Measurements from ENCODE around the gene MAP3K12. TPM values are rescaled to one million over a fixed set of nuclear protein-coding genes. Genes with fewer than 3 reads are reported as not detected.
"Not testable (repeated sequence)": the region's sequence is repeated elsewhere in the genome, so short reads cannot be mapped to it uniquely, and the experiment has no call there.

The MAP3K12 gene
- total and polyA plus RNA-seq, 5 donors from 2014 or later: 3.8 to 31.5 (median 4.5) TPM

DNA sequence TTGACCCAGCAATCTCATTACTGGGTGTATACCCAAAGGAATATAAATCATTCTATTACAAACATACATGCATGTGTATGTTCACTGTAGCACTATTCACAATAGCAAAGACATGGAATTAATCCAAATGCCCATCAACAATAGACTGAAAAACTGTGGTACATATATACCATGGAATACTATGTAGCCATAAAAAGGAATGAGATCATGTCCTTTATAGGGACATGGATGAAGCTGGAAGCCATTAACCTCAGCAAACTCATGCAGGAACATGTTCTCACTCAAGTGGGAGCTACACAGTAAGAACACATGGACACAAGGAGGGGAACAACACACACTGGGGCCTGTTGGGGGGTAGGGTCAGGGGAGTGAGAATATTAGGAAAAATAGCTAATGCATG is 59.7 kb downstream of the MAP3K12 start:
- not testable (repeated sequence) for H3K27ac ChIP-seq (ENCODE audit: insufficient read depth, low read length, poor library complexity, severe bottlenecking); H3K4me3 ChIP-seq (ENCODE audit: low read depth, low read length); H3K36me3 ChIP-seq (ENCODE audit: control insufficient read depth, insufficient read depth, low read length); ATAC-seq (ENCODE audit: low read depth in 2 of 2); H3K27me3 ChIP-seq (ENCODE audit: control insufficient read depth, insufficient read depth, low read length); DNase-seq; H3K9me3 Mint-ChIP-seq; H3K27ac Mint-ChIP-seq; H3K9me3 ChIP-seq (ENCODE audit: control insufficient read depth in 2 of 2, low read length in 2 of 2); H3K27me3 Mint-ChIP-seq
- peaks cover 0 to 32% (median 21%) of the 10 kb centered on the region in 4 donors for H3K4me1 Mint-ChIP-seq
- H3K4me1 ChIP-seq (ENCODE audit: control insufficient read depth, insufficient read depth, low read length, poor library complexity, severe bottlenecking): peaks cover 28% of the 10 kb centered on the region
- H3K4me3 Mint-ChIP-seq: peak overlapping the region in 2 of 4 donors; percentile 21 to 80
- H3K36me3 Mint-ChIP-seq: peaks cover 16% of the 10 kb centered on the region

- H3K9me3 ChIP-seq (ENCODE audit: control insufficient read depth in 2 of 2, low read length in 2 of 2); H3K4me1 ChIP-seq (ENCODE audit: control insufficient read depth, insufficient read depth, low read length, poor library complexity, severe bottlenecking); H3K27me3 ChIP-seq (ENCODE audit: control insufficient read depth, insufficient read depth, low read length); H3K27ac ChIP-seq (ENCODE audit: insufficient read depth, low read length, poor library complexity, severe bottlenecking); H3K27me3 Mint-ChIP-seq; DNase-seq; H3K36me3 ChIP-seq (ENCODE audit: control insufficient read depth, insufficient read depth, low read length); H3K4me3 Mint-ChIP-seq; H3K4me1 Mint-ChIP-seq; H3K9me3 Mint-ChIP-seq; ATAC-seq (ENCODE audit: low read depth in 2 of 2); H3K4me3 ChIP-seq (ENCODE audit: low read depth, low read length); H3K36me3 Mint-ChIP-seq: not testable (repeated sequence)
- H3K27ac Mint-ChIP-seq: peak overlapping the region in 1 of 3 donors; percentile 9
Observed at GRCh38 chr12:53435326-53435725, 63.9 kb downstream of the MAP3K12 start.

DNA sequence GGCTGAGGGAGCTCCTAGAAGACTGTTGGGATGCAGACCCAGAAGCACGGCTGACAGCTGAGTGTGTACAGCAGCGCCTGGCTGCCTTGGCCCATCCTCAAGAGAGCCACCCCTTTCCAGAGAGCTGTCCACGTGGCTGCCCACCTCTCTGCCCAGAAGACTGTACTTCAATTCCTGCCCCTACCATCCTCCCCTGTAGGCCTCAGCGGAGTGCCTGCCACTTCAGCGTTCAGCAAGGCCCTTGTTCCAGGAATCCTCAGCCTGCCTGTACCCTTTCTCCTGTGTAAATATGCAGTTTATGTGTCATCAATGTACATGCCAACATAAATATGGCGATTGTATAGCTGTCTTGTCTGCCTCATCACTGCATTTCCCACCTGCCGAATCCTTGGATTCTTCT is 68.1 kb downstream of the MAP3K12 start:
- Mint-ChIP-seq H3K27ac (no peak overlapping the region), H3K4me3 (no peak overlapping the region), H3K4me1 (no peaks in the 10 kb centered on the region), H3K36me3 (no peaks in the 10 kb centered on the region), H3K27me3 (no peaks in the 10 kb centered on the region), H3K9me3 (no peaks in the 10 kb centered on the region)
- no peaks in the 10 kb centered on the region for H3K36me3 ChIP-seq (ENCODE audit: control insufficient read depth, insufficient read depth, low read length)
- DNase-seq (no peak), ATAC-seq (ENCODE audit: low read depth in 2 of 2) (no peak)
- H3K27ac ChIP-seq (ENCODE audit: insufficient read depth, low read length, poor library complexity, severe bottlenecking): no peak overlapping the region
- no peaks in the 10 kb centered on the region for H3K4me1 ChIP-seq (ENCODE audit: control insufficient read depth, insufficient read depth, low read length, poor library complexity, severe bottlenecking)
- no peak overlapping the region for H3K4me3 ChIP-seq (ENCODE audit: low read depth, low read length)
- no peaks in the 10 kb centered on the region for H3K27me3 ChIP-seq (ENCODE audit: control insufficient read depth, insufficient read depth, low read length)
- H3K9me3 ChIP-seq (ENCODE audit: control insufficient read depth in 2 of 2, low read length in 2 of 2): no peaks in the 10 kb centered on the region

DNA sequence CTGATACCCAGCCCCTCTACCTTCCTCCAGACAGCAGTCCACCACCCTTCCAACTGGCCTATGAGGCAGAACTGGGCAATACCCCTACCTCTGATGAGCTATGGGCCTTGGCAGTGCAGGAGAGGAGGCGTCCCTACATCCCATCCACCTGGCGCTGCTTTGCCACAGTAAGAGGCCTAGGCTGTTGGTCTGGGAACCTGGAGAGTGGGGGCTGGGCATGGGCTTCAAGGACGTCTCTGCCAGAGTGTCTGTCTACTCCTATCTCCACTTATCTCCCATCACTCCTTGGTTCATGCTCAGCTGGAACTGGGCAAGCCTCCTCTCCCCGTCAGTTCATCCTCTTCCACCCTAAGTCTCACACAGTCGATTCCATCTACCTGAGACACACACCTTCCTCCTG is 69.1 kb downstream of the MAP3K12 start:
- Mint-ChIP-seq H3K36me3 (no peaks in the 10 kb centered on the region), H3K4me1 (no peaks in the 10 kb centered on the region), H3K4me3 (no peak overlapping the region), H3K9me3 (no peaks in the 10 kb centered on the region), H3K27ac (peak overlapping the region in 1 of 3 donors; percentile 12), H3K27me3 (no peaks in the 10 kb centered on the region)
- no peak overlapping the region for H3K4me3 ChIP-seq (ENCODE audit: low read depth, low read length)
- no peaks in the 10 kb centered on the region for H3K36me3 ChIP-seq (ENCODE audit: control insufficient read depth, insufficient read depth, low read length)
- H3K4me1 ChIP-seq (ENCODE audit: control insufficient read depth, insufficient read depth, low read length, poor library complexity, severe bottlenecking): no peaks in the 10 kb centered on the region
- H3K9me3 ChIP-seq (ENCODE audit: control insufficient read depth in 2 of 2, low read length in 2 of 2): no peaks in the 10 kb centered on the region
- no peak for DNase-seq
- H3K27ac ChIP-seq (ENCODE audit: insufficient read depth, low read length, poor library complexity, severe bottlenecking): no peak overlapping the region
- no peaks in the 10 kb centered on the region for H3K27me3 ChIP-seq (ENCODE audit: control insufficient read depth, insufficient read depth, low read length)
- ATAC-seq (ENCODE audit: low read depth in 2 of 2): no peak

Other genes starting within 250 kb of the MAP3K12 start
- gene ESPL1, start 231.2 kb downstream of the MAP3K12 start, total RNA-seq: 2.7 TPM
- under 1 TPM in 3 of 4 donors, not detected in 1; 0.05 to 0.24 (median 0.11) TPM for gene ESPL1, start 231.2 kb downstream of the MAP3K12 start, polyA plus RNA-seq
- gene PFDN5, start 203.9 kb downstream of the MAP3K12 start, total RNA-seq: 506 TPM
- gene PFDN5, start 203.9 kb downstream of the MAP3K12 start, polyA plus RNA-seq: 1,000 to 10,000 TPM; 1,352 to 1,800 (median 1,601) TPM
- 33.9 TPM for gene MYG1, start 199.8 kb downstream of the MAP3K12 start, total RNA-seq
- gene MYG1, start 199.8 kb downstream of the MAP3K12 start, polyA plus RNA-seq: 10 to 100 TPM; 85.0 to 98.1 (median 94.4) TPM
- 36.8 TPM for gene AAAS, start 177.8 kb downstream of the MAP3K12 start, total RNA-seq
- gene AAAS, start 177.8 kb downstream of the MAP3K12 start, polyA plus RNA-seq: 10 to 100 TPM; 34.0 to 45.9 (median 37.8) TPM
- not detected for gene SP7, start 163.1 kb downstream of the MAP3K12 start, total RNA-seq
- under 1 TPM in 1 of 4 donors, not detected in 3; 0.07 TPM for gene SP7, start 163.1 kb downstream of the MAP3K12 start, polyA plus RNA-seq
- gene SP1, start 119.3 kb downstream of the MAP3K12 start, total RNA-seq: 79.0 TPM
- 1 to 10 TPM; 8.1 to 9.3 (median 8.2) TPM for gene SP1, start 119.3 kb downstream of the MAP3K12 start, polyA plus RNA-seq
- gene AMHR2, start 75.6 kb downstream of the MAP3K12 start, total RNA-seq: not detected
- not detected for gene AMHR2, start 75.6 kb downstream of the MAP3K12 start, polyA plus RNA-seq
- 187 TPM for gene PRR13, start 57.7 kb downstream of the MAP3K12 start, total RNA-seq
- 100 to 1,000 TPM; 525 to 639 (median 574) TPM for gene PRR13, start 57.7 kb downstream of the MAP3K12 start, polyA plus RNA-seq
- 931 TPM for gene PCBP2, start 47.4 kb downstream of the MAP3K12 start, total RNA-seq
- gene PCBP2, start 47.4 kb downstream of the MAP3K12 start, polyA plus RNA-seq: 100 to 1,000 TPM; 113 to 150 (median 134) TPM
- gene TARBP2, start 1.8 kb upstream of the MAP3K12 start, total RNA-seq: 25.1 TPM
- 10 to 100 TPM; 22.5 to 29.1 (median 25.6) TPM for gene TARBP2, start 1.8 kb upstream of the MAP3K12 start, polyA plus RNA-seq
- not detected for gene NPFF, start 8.0 kb upstream of the MAP3K12 start, total RNA-seq
- not detected for gene NPFF, start 8.0 kb upstream of the MAP3K12 start, polyA plus RNA-seq
- 41.0 TPM for gene ATF7, start 126.9 kb upstream of the MAP3K12 start, total RNA-seq
- gene ATF7, start 126.9 kb upstream of the MAP3K12 start, polyA plus RNA-seq: 10 to 100 TPM; 11.6 to 16.7 (median 14.3) TPM
- gene ATP5MC2, start 176.6 kb upstream of the MAP3K12 start, total RNA-seq: 228 TPM
- gene ATP5MC2, start 176.6 kb upstream of the MAP3K12 start, polyA plus RNA-seq: 100 to 1,000 TPM; 577 to 700 (median 672) TPM
- gene CALCOCO1, start 228.0 kb upstream of the MAP3K12 start, total RNA-seq: 209 TPM
- 100 to 1,000 TPM in 3 of 4 donors, 10 to 100 TPM in 1; 91.5 to 119 (median 112) TPM for gene CALCOCO1, start 228.0 kb upstream of the MAP3K12 start, polyA plus RNA-seq